Body of pancreas (tissue), 4 donors: Measurements from ENCODE around the gene CNGA4. TPM values are rescaled to one million over a fixed set of nuclear protein-coding genes. Genes with fewer than 3 reads are reported as not detected.

Experiments used
- ATAC-seq: fragments of 150-250 bp; one replicate; pipeline ENCODE4 v1.9.1; 2016
- DNase-seq, 4 donors: peaks; one replicate each; pipeline ENCODE4 v3.0.0-alpha.2; 2019
- H3K27ac ChIP-seq, 4 donors: fragments of 200-600 bp; sonication (generic); 1 replicate in 3 of 4; 2 replicates in 1 of 4; pipeline versions ENCODE4 v1.5.1 to v1.6.1; 2016 to 2019; ENCODE audit warnings: mild to moderate bottlenecking in 1 of 4, mixed read lengths in 1 of 4, moderate library complexity in 1 of 4
- H3K27me3 ChIP-seq, 2 donors: fragments of 200-600 bp; sonication (generic); one replicate each; pipeline ENCODE4 v1.6.0; 2016; ENCODE audit warnings: mild to moderate bottlenecking in 1 of 2
- H3K36me3 ChIP-seq, 2 donors: fragments of 200-600 bp; sonication (generic); replicated peaks in 1 of 2; 2 replicates each; pipeline ENCODE4 v1.5.1; 2016; ENCODE audit warnings: low read depth in 2 of 2; ENCODE audit not compliant: insufficient read depth in 1 of 2
- H3K4me1 ChIP-seq: fragments of 200-600 bp; sonication (generic); one replicate; pipeline ENCODE4 v1.6.0; 2016
- H3K4me3 ChIP-seq, 2 donors: fragments of 200-600 bp; sonication (generic); 1 replicate in 1 of 2; 2 replicates in 1 of 2; pipeline ENCODE4 v1.5.1; 2016 to 2019
- H3K9me3 ChIP-seq, 3 donors: fragments of 200-600 bp; sonication (generic); 1 replicate in 2 of 3; 2 replicates in 1 of 3; pipeline ENCODE4 v1.5.1; 2016
- CTCF ChIP-seq, 7 experiments: fragments of 450-650 bp in 4 of 7; fragments of 200-600 bp in 3 of 7; sonication (generic) in 3 of 7; IDR thresholded peaks; one replicate each; pipeline ENCODE4 v1.5.1; 2016 to 2019; ENCODE audit warnings: antibody characterized with exemption in 7 of 7
- POLR2A ChIP-seq, 3 donors: fragments of 450-650 bp; IDR thresholded peaks; one replicate each; pipeline ENCODE4 v1.6.1; 2016; ENCODE audit warnings: antibody characterized with exemption in 3 of 3, mild to moderate bottlenecking in 2 of 3
- WGBS, 2 donors: methylation state at CpG; one replicate each; pipeline ENCODE4 v1.1.5; 2017; 5-methylcytosine and 5-hydroxymethylcytosine counted together
- intact Hi-C: fragments of 100-400 bp; cut with DNase I; formaldehyde crosslinking; loops from one replicate; pipeline ENCODE4 v1.15.1; 2023
- total RNA-seq, 2 donors: library from RNA; depleted of rRNA; stranded (reverse); fragments of >200 nt; gene quantifications; one replicate each; pipeline ENCODE4 v1.1.0, GENCODE V29; 2016

CNGA4 gene
- total RNA-seq, 2 donors from 2014 or later, result not detected

- no peak overlapping the region for H3K4me3 ChIP-seq
- H3K9me3 ChIP-seq, result no peaks in the 10 kb centered on the region
- ATAC-seq, result no peak
- TF ChIP-seq CTCF (IDR thresholded peaks at IDR 0.05), result no peak
- TF ChIP-seq POLR2A (IDR thresholded peaks at IDR 0.05), result no peak
- intact Hi-C loops, result no loop called here
- DNase-seq, result no peak
- peaks cover 17% of the 10 kb centered on the region for H3K4me1 ChIP-seq
- no peaks in the 10 kb centered on the region for H3K27me3 ChIP-seq
- H3K27ac ChIP-seq, result no peak overlapping the region
- H3K36me3 ChIP-seq, result no peaks in the 10 kb centered on the region
- WGBS, 2 donors, result 79 to 86% methylated on average over 5 of the region's 5 CpGs
Observed at GRCh38 chr11:6237761-6238302, 1.1 kb upstream of the CNGA4 start.

GRCh38 chr11:6240139-6240538, 1.2 kb downstream of the CNGA4 start:
- ATAC-seq (no peak), DNase-seq (no peak)
- H3K4me3 ChIP-seq, result no peak overlapping the region
- H3K9me3 ChIP-seq, result no peaks in the 10 kb centered on the region
- H3K27ac ChIP-seq, result no peak overlapping the region
- TF ChIP-seq CTCF (IDR thresholded peaks at IDR 0.05) (no peak), POLR2A (IDR thresholded peaks at IDR 0.05) (no peak)
- WGBS, 2 donors, result 96 to 97% methylated on average over 27 to 28 of the region's 28 CpGs
- no peaks in the 10 kb centered on the region for H3K36me3 ChIP-seq
- no peaks in the 10 kb centered on the region for H3K27me3 ChIP-seq
- intact Hi-C loops, result no loop called here
- H3K4me1 ChIP-seq, result peaks cover 7% of the 10 kb centered on the region

GRCh38 chr11:6240781-6241180, 1.9 kb downstream of the CNGA4 start:
- Histone ChIP-seq H3K4me1 (peaks cover 1% of the 10 kb centered on the region), H3K36me3 (no peaks in the 10 kb centered on the region), H3K27ac (no peak overlapping the region), H3K27me3 (no peaks in the 10 kb centered on the region), H3K9me3 (no peaks in the 10 kb centered on the region), H3K4me3 (no peak overlapping the region)
- no peak for ATAC-seq
- WGBS, 2 donors, result 43 to 64% methylated on average over 1 of the region's 1 CpG
- no peak for DNase-seq
- intact Hi-C loops, result no loop called here
- TF ChIP-seq POLR2A (IDR thresholded peaks at IDR 0.05) (no peak), CTCF (IDR thresholded peaks at IDR 0.05) (no peak)

- DNase-seq, result no peak
- no peak for ATAC-seq
Observed at GRCh38 chr11:6241316-6241715, 2.4 kb downstream of the CNGA4 start.

More at GRCh38 chr11:6241316-6241715, 2.4 kb downstream of the CNGA4 start:
- H3K4me1 ChIP-seq, result no peaks in the 10 kb centered on the region
- no peaks in the 10 kb centered on the region for H3K9me3 ChIP-seq
- H3K4me3 ChIP-seq, result no peak overlapping the region
- WGBS, 2 donors, result 85 to 89% methylated on average over 7 of the region's 7 CpGs
- H3K36me3 ChIP-seq, result no peaks in the 10 kb centered on the region
- intact Hi-C loops, result no loop called here
- no peaks in the 10 kb centered on the region for H3K27me3 ChIP-seq
- TF ChIP-seq POLR2A (IDR thresholded peaks at IDR 0.05) (no peak), CTCF (IDR thresholded peaks at IDR 0.05) (no peak)
- H3K27ac ChIP-seq, result no peak overlapping the region
